B cell (primary cell): Measurements from ENCODE around the gene HIBADH. TPM values are rescaled to one million over a fixed set of nuclear protein-coding genes. Genes with fewer than 3 reads are reported as not detected.

ENCODE experiments used
- ATAC-seq: fragments of 200-7000 bp; cut with Tn5 transposase; one replicate; pipeline ENCODE4 v1.10.0; 2021; ENCODE audit warnings: low read depth, mild to moderate bottlenecking, moderate number of reproducible peaks, moderate library complexity
- CTCF ChIA-PET: fragments of 350-600 bp; sonication (Branson Sonifier 250); formaldehyde crosslinking; loops from one replicate; lab custom pipeline; 2021; ENCODE audit warnings: antibody characterized with exemption, inconsistent platforms; lab: Charles Lee
- POLR2A ChIA-PET: fragments of 350-600 bp; sonication (Branson Sonifier 250); formaldehyde crosslinking; loops from one replicate; lab custom pipeline; 2021; ENCODE audit warnings: antibody characterized with exemption; lab: Charles Lee
- DNase-seq: peaks from one replicate; pipeline ENCODE4 v3.0.0; 2013
- H2AFZ ChIP-seq: 2 replicates; pipeline ENCODE4 v1.6.1; 2012; ENCODE audit warnings: mild to moderate bottlenecking, low read depth, low read length; ENCODE audit not compliant: insufficient read depth, poor library complexity, severe bottlenecking
- H3K27ac ChIP-seq, 2 donors: 1 replicate in 1 of 2; 2 replicates in 1 of 2; pipeline ENCODE4 v1.5.1; 2012 to 2013; ENCODE audit warnings: low read length in 2 of 2, mild to moderate bottlenecking in 2 of 2, moderate library complexity in 1 of 2
- H3K27me3 ChIP-seq, 4 experiments: fragments of 200-600 bp in 1 of 4; sonication (generic) in 1 of 4; replicated peaks in 1 of 4; 1 replicate in 2 of 4; 2 replicates in 2 of 4; pipeline versions ENCODE4 v1.6.1 to v1.7.0; 2013 to 2016; ENCODE audit warnings: low read length in 3 of 4, mild to moderate bottlenecking in 2 of 4, mixed read lengths in 1 of 4, moderate library complexity in 1 of 4; ENCODE audit not compliant: insufficient read depth in 4 of 4, control insufficient read depth in 3 of 4; ENCODE audit errors: control extremely low read depth in 1 of 4
- H3K36me3 ChIP-seq, 2 experiments: replicated peaks in 1 of 2; 1 replicate in 1 of 2; 2 replicates in 1 of 2; pipeline versions ENCODE4 v1.6.1 to v1.7.1; 2013; ENCODE audit warnings: low read length in 1 of 2; ENCODE audit not compliant: insufficient read depth in 2 of 2, control insufficient read depth in 1 of 2; ENCODE audit errors: control extremely low read depth in 1 of 2, extremely low read depth in 1 of 2
- H3K4me1 ChIP-seq, 2 donors: fragments of 200-600 bp in 1 of 2; sonication (generic) in 1 of 2; 1 replicate in 1 of 2; 2 replicates in 1 of 2; pipeline versions ENCODE4 v1.5.1 to v1.6.1; 2013 to 2017; ENCODE audit warnings: low read length in 2 of 2; ENCODE audit not compliant: control insufficient read depth in 2 of 2, insufficient read depth in 2 of 2
- H3K4me2 ChIP-seq: replicated peaks from 2 replicates; pipeline ENCODE3; 2012; ENCODE audit warnings: mild to moderate bottlenecking, low read depth, low read length; ENCODE audit not compliant: poor library complexity, severe bottlenecking
- H3K4me3 ChIP-seq, 5 experiments: fragments of 200-600 bp in 1 of 5; sonication (generic) in 1 of 5; 1 replicate in 3 of 5; 2 replicates in 2 of 5; pipeline versions ENCODE4 v1.5.1 to v1.7.0; 2011 to 2016; ENCODE audit warnings: low read length in 4 of 5, mild to moderate bottlenecking in 4 of 5, low read depth in 2 of 5, control low read depth in 1 of 5, moderate library complexity in 1 of 5; ENCODE audit not compliant: insufficient read depth in 1 of 5; ENCODE audit errors: control extremely low read depth in 1 of 5, extremely low read depth in 1 of 5
- H3K79me2 ChIP-seq: fragments of 200-600 bp; sonication (generic); one replicate; pipeline ENCODE4 v1.6.0; 2016; ENCODE audit warnings: low read length; ENCODE audit not compliant: control insufficient read depth, insufficient read depth
- H3K9ac ChIP-seq: fragments of 200-600 bp; sonication (generic); 2 replicates; pipeline ENCODE4 v1.6.1; 2017; ENCODE audit warnings: mild to moderate bottlenecking, low read length, moderate library complexity
- H3K9me3 ChIP-seq, 3 donors: one replicate each; pipeline versions ENCODE4 v1.6.1 to v1.7.1; 2013; ENCODE audit warnings: low read length in 2 of 3; ENCODE audit not compliant: control insufficient read depth in 2 of 3, insufficient read depth in 1 of 3; ENCODE audit errors: control extremely low read depth in 1 of 3
- H4K20me1 ChIP-seq: 2 replicates; pipeline ENCODE4 v1.6.0; 2012; ENCODE audit warnings: mild to moderate bottlenecking, low read length; ENCODE audit not compliant: insufficient read depth, control insufficient read depth, poor library complexity, severe bottlenecking
- H3K27ac Mint-ChIP-seq: one replicate; pipeline ENCODE4 v1.8.0; 2021; ENCODE audit warnings: mixed read lengths
- H3K27me3 Mint-ChIP-seq: one replicate; pipeline ENCODE4 v1.8.0; 2021; ENCODE audit warnings: mixed read lengths
- H3K4me1 Mint-ChIP-seq: one replicate; pipeline ENCODE4 v1.8.0; 2021; ENCODE audit warnings: mixed read lengths
- H3K4me3 Mint-ChIP-seq: one replicate; pipeline ENCODE4 v1.8.0; 2021; ENCODE audit warnings: mixed read lengths
- H3K9me3 Mint-ChIP-seq: one replicate; pipeline ENCODE4 v1.8.0; 2022; ENCODE audit warnings: mixed read lengths; ENCODE audit not compliant: insufficient read depth
- EZH2 ChIP-seq: IDR thresholded peaks from 2 replicates; pipeline ENCODE4 v1.6.1; 2012; ENCODE audit warnings: borderline replicate concordance, low read depth, mild to moderate bottlenecking, moderate library complexity, low read length; ENCODE audit not compliant: insufficient read depth, poor library complexity, severe bottlenecking
- WGBS: methylation state at CpG from one replicate; pipeline ENCODE4 v1.1.5; 2013; ENCODE audit warnings: missing lambda C conversion rate; ENCODE audit not compliant: insufficient coverage; 5-methylcytosine and 5-hydroxymethylcytosine counted together
- intact Hi-C: fragments of 100-400 bp; cut with micrococcal nuclease; formaldehyde crosslinking; loops from one replicate; pipeline ENCODE4 v1.10.0; 2022
- polyA plus RNA-seq: library from polyadenylated mRNA; depleted of rRNA; stranded (reverse); fragments of >200 nt; gene quantifications from 2 replicates; pipeline ENCODE4 v1.2.3, GENCODE V29; 2012
- total RNA-seq, 2 donors: library from RNA; stranded (reverse); fragments of 120-200 nt in 1 of 2; gene quantifications; 1 replicate in 1 of 2; 2 replicates in 1 of 2; pipeline versions ENCODE4 v1.2.3 to v1.2.4, GENCODE V29; 2013 to 2022
- TF ChIP-seq, protein P1 (sequence below): fragments of 200-600 bp; IDR thresholded peaks from one replicate; pipeline ENCODE4 v1.8.0; 2022; ENCODE audit warnings: antibody characterized with exemption, mild to moderate bottlenecking

HIBADH gene
- total and polyA plus RNA-seq, 2 donors (not counting 1 experiment from before 2014, with no cell fraction given) = 6.9 to 14.1 TPM

DNA sequence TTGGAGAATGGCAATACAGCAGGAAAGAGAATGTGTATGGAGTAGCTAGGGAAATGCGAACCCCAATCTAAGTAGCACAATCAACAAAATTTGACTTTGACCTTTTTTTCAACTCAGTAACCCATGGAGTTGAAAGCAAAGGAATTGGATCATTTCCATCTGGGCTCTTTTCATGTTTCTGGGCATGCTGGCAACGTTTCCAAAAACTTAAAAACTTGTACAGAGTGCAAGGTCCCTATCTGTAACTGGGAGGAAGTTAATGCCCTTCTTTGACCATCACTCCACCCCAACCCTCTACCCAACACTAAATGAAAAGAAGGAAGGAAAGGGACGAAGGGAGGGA, 1.3 kb upstream of the HIBADH start:
- WGBS = no CpG with 5 or more reads among the region's 3 CpGs
- POLR2A ChIA-PET = no interaction called here
- H3K9me3 ChIP-seq = no peaks in the 10 kb centered on the region
- no peak for TF ChIP-seq EZH2
- TF ChIP-seq, protein P1, sequence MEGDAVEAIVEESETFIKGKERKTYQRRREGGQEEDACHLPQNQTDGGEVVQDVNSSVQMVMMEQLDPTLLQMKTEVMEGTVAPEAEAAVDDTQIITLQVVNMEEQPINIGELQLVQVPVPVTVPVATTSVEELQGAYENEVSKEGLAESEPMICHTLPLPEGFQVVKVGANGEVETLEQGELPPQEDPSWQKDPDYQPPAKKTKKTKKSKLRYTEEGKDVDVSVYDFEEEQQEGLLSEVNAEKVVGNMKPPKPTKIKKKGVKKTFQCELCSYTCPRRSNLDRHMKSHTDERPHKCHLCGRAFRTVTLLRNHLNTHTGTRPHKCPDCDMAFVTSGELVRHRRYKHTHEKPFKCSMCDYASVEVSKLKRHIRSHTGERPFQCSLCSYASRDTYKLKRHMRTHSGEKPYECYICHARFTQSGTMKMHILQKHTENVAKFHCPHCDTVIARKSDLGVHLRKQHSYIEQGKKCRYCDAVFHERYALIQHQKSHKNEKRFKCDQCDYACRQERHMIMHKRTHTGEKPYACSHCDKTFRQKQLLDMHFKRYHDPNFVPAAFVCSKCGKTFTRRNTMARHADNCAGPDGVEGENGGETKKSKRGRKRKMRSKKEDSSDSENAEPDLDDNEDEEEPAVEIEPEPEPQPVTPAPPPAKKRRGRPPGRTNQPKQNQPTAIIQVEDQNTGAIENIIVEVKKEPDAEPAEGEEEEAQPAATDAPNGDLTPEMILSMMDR = no peak
- Mint-ChIP-seq H3K27me3 (no peaks in the 10 kb centered on the region), H3K9me3 (no peaks in the 10 kb centered on the region), H3K4me3 (peak overlapping the region; percentile 88), H3K27ac (peak overlapping the region; percentile 59), H3K4me1 (peaks cover 6% of the 10 kb centered on the region)
- no peak overlapping the region for H3K4me3 ChIP-seq
- H2AFZ ChIP-seq = peak overlapping the region; percentile 93
- H4K20me1 ChIP-seq = no peaks in the 10 kb centered on the region
- peaks cover 9% of the 10 kb centered on the region for H3K79me2 ChIP-seq
- no peak for ATAC-seq
- intact Hi-C loops = loop anchor here (2.0 to 10.0 kb wide), 5 partner anchors 33 to 797 kb away; no protein-coding TSS in a partner anchor
- H3K27me3 ChIP-seq = no peaks in the 10 kb centered on the region
- H3K27ac ChIP-seq = no peak overlapping the region
- H3K36me3 ChIP-seq = no peaks in the 10 kb centered on the region
- H3K9ac ChIP-seq = no peak overlapping the region
- CTCF ChIA-PET = no interaction called here
- peak overlapping the region; percentile 91 for H3K4me2 ChIP-seq
- no peak for DNase-seq
- H3K4me1 ChIP-seq = peaks cover 10 to 12% of the 10 kb centered on the region in 2 donors

DNA sequence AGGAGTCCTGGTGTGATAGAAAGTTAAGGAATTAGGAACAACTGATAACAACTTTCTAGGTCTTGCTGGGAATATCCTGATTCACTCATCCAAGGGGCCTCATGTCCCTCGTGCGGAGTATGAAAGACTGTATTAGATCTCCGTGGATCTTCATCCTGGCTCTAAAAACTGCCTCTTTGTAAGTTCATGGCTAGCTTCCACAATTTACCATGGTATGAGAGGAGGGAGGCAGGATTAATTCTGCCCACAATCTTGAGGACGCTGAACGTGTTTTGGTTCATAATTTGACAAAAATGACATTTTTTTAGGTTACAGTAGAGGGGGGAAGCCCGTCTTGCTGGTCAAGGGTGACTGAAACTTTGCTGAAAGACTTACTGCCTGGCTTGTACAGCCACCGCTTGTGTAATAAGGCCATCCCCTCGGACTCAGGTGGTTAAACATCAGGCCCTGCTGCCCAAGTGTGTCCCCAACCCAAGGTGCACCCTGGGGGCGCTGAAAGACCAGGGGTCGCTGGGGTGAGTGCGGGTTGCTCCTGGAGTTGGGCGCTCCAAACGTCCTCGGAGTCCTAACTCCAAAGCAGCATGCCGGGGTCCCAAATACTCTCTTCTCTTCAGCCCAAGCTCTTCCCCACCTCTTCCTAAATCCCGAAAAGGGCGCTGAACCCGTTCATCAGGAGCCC, 733 bp downstream of the HIBADH start:
- ChIA-PET POLR2A (interaction anchor here (1.8 kb wide), 1 partner anchor 78 kb away, joined by 15 read pairs; the partner anchor contains the start of gene TAX1BP1), CTCF (interaction anchor here (0.9 to 1.9 kb wide), 7 partner anchors 14 to 258 kb away, joined by 3 to 8 read pairs (median 5); no protein-coding TSS in a partner anchor)
- ATAC-seq (no peak), DNase-seq (no peak)
- Histone ChIP-seq H3K4me3 (peak overlapping the region; percentile 76 to 97 (median 83)), H3K79me2 (peaks cover 9% of the 10 kb centered on the region), H3K27me3 (no peaks in the 10 kb centered on the region), H3K27ac (peak overlapping the region; percentile 55 to 74), H3K36me3 (no peaks in the 10 kb centered on the region), H3K4me1 (peaks cover 10 to 12% of the 10 kb centered on the region in 2 donors), H3K9ac (peak overlapping the region; percentile 83), H2AFZ (peak overlapping the region; percentile 93), H3K9me3 (no peaks in the 10 kb centered on the region), H4K20me1 (no peaks in the 10 kb centered on the region), H3K4me2 (peak overlapping the region; percentile 91)
- WGBS = 22% methylated on average over 8 of the region's 18 CpGs
- H3K4me3 Mint-ChIP-seq = peak overlapping the region; percentile 88
- H3K27me3 Mint-ChIP-seq = no peaks in the 10 kb centered on the region
- H3K9me3 Mint-ChIP-seq = no peaks in the 10 kb centered on the region
- H3K4me1 Mint-ChIP-seq = peaks cover 6% of the 10 kb centered on the region
- TF ChIP-seq, protein P1 = no peak
- TF ChIP-seq EZH2 = no peak
- H3K27ac Mint-ChIP-seq = peak overlapping the region; percentile 72
- intact Hi-C loops = loop anchor here (1.0 to 10.0 kb wide), 6 partner anchors 35 to 795 kb away; partner anchors contain the start of gene TAX1BP1
